T-helper 22 cell (primary cell): ENCODE data around the gene LAMB4.

ENCODE experiments used
- DNase-seq: peaks from one replicate; pipeline ENCODE4 v3.0.0-alpha.2; 2020; ENCODE audit warnings: low read depth

LAMB4 gene, protein sequence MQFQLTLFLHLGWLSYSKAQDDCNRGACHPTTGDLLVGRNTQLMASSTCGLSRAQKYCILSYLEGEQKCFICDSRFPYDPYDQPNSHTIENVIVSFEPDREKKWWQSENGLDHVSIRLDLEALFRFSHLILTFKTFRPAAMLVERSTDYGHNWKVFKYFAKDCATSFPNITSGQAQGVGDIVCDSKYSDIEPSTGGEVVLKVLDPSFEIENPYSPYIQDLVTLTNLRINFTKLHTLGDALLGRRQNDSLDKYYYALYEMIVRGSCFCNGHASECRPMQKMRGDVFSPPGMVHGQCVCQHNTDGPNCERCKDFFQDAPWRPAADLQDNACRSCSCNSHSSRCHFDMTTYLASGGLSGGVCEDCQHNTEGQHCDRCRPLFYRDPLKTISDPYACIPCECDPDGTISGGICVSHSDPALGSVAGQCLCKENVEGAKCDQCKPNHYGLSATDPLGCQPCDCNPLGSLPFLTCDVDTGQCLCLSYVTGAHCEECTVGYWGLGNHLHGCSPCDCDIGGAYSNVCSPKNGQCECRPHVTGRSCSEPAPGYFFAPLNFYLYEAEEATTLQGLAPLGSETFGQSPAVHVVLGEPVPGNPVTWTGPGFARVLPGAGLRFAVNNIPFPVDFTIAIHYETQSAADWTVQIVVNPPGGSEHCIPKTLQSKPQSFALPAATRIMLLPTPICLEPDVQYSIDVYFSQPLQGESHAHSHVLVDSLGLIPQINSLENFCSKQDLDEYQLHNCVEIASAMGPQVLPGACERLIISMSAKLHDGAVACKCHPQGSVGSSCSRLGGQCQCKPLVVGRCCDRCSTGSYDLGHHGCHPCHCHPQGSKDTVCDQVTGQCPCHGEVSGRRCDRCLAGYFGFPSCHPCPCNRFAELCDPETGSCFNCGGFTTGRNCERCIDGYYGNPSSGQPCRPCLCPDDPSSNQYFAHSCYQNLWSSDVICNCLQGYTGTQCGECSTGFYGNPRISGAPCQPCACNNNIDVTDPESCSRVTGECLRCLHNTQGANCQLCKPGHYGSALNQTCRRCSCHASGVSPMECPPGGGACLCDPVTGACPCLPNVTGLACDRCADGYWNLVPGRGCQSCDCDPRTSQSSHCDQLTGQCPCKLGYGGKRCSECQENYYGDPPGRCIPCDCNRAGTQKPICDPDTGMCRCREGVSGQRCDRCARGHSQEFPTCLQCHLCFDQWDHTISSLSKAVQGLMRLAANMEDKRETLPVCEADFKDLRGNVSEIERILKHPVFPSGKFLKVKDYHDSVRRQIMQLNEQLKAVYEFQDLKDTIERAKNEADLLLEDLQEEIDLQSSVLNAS (N-terminal part only)

DNA sequence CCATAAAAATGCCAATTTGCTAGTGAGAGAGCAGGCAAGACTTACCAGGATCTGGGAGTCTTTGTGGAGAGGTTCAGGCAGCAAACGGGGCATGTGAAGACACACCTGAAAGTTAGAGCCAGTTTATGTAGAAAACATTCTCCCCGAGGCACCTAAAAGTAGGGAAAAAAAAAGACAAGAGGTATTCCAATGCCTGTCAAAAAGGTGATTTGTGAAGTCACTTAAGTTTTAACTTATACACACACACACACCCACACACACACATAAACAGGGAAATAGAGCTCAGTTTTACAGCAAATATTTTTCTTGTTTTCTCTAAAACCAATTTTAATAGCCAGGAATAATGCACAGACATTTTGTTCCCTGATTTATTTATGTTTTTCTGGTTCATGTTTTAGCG lies at the start of gene LAMB4:
TSS of gene LAMB4 (minus strand) at position 101 of the 400 bp plus-strand sequence. CDS start 7,197 bp downstream, outside the sequence.
- no peak for DNase-seq

DNA sequence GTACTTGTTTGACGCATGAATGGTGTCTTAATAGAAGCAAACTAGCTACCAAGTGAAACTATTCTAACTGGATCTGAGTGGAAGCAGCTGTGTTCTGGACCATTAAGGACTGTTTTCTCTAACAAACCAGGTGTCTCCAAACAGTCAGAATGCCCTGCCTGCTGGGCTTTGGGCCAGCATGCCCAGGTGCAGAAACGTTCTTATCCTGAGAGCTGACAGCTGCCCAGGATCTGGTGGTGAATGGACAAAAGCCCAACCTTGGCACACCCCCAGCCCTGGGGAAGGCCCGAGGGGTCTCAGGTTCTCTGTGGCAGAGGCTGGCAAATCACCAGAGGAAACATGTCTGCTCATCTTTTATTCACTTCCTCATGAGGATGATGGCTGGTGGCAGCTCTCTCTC lies 48.2 kb upstream of the LAMB4 start:
- DNase-seq = no peak

DNA sequence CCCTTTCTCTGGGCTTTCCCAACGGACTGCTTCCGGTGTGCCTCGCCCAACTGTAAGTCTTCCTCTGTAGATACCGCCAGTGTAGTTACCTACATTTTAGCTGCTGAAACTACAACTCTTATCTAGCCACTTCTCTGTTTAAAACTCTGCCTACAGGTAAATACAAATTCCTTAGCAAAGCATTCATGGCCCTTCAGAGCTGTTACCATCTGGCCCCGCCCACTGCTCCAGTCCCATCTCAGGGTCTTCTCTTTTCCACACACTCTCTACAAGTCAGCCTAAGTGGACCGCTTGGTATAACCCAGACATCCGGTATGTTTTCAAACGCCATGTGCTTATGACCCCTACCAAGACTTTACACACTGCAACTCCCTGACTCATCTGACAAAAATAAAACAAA lies 41.0 kb upstream of the LAMB4 start:
- DNase-seq = no peak

DNA sequence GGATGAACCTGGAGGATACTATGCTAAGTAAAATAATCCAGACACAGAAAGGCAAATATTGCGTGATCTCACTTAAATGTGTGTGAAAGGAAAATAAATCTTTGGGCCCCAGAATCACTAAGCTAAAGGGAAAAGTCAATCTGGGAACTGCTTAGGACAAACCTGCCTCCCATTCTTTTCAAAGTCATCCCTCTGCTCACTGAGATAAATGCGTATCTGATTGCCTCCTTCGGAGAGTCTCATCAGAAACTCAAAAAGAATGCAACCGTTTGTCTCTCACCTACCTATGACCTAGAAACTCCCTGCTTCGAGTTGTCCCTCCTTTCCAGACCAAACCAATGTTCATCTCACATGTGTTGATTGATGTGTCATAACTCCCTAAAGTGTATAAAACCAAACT lies 40.1 kb upstream of the LAMB4 start:
- DNase-seq = no peak

DNA sequence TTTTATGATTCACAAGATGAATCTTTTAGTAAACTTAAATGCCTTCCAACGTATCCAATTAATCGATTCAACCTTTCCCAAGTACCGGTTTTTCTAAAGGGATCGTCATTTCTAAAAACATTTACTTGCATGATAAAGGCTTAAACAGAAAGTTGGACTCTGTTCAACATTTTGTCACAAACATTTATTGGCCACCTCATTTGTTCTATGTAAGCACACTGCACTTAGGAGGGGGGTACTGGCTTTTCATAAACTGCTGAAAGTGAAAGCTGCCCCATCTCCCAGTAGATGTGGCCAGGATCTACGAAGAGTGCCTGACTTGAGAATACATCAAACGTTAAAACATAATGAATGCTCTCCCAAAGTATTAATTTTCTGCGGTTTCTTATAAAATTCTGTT lies 37.3 kb upstream of the LAMB4 start:
- DNase-seq = no peak

DNA sequence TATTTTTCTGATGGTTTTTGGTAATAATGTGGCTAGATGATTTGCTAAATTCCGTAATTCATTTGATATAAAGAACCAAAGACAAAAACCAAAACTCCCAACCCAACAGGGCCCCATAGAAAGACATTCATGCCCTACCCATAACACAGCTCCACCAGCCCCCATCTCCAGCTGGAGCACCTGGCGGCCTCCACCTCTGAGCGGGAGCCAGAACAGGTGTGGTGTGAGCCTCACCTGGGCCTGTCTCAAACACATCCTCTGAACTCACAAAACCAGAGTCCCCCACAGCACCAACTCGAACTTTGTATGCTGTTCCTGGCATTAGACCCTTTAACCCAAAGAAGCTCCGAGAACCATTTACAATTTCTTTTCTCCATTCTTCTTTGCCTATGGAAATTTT lies 36.5 kb upstream of the LAMB4 start:
- no peak for DNase-seq

DNA sequence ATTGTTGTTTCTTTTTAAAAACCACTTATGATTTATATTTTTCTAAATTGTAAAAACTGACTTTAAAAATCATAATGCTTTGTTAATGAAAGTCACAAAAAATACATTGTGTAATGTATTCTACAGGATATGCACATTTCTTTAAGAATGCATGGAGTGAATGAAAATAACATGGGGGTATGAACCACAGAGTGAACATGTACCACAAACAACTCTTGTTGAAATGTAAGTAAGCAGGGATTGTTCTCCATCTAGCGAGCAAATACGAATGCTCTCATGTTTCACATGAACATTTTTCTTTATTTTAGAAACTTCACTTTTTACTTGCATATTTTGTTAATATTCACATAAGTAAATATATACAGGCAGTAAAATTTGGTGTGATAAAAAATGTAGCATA lies 35.6 kb upstream of the LAMB4 start:
- no peak for DNase-seq

DNA sequence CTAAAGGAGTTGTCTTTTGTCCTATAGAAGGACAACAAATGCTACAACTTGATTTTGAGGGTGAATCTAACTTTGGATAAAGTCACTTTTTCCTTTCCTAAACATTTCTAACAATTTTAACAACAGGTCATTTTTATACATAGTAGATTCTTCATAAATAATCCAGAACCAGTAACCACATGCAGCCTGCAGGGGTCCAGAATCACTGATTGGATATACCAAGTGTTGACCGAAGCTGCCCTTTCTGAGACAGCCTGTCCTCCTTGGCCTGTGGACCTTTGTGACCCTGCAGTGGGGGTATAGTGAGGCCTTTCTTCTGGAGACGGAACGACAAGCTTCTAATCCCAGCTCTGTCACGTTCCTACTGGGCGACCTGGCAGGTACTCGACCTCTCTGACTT lies 34.8 kb upstream of the LAMB4 start:
- DNase-seq = no peak

DNA sequence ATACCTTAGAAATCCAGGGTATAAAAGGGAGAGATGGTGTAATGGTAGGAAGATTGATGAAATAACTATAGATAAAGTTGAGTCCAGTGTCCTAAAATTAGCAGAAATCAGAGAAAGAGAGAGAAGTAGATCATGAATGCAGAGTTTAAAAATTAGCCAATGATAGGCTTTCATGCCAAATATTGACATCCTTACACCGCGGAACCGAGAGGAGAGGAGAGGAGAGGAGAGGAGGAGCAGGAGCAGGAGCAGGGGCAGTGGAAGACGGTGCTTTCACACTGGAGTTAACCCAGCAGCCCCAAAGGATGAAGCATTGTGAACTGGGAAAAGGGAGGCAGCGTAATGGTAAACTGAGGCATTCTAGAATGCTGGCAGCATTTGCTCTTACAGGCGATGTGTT lies 34.2 kb upstream of the LAMB4 start:
- DNase-seq = no peak

DNA sequence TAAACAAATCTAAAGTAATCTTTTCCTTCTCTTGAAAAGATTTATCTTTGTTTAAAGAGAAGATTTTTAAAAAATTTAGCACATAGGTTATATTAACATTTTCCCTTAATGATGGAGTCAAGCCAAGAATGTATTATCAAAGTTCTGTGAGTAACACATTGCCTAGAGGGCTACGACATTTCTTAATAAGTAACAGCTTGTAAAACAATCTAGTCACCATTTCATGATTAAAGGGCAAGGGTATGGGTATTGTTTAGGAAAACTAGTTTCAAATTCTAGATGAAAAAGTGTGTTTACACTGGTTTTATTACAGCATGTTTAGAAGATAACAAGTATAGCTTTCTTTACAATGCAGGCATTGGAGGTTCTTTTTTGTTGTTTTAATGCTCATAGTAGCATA lies 28.6 kb upstream of the LAMB4 start:
- DNase-seq = no peak

DNA sequence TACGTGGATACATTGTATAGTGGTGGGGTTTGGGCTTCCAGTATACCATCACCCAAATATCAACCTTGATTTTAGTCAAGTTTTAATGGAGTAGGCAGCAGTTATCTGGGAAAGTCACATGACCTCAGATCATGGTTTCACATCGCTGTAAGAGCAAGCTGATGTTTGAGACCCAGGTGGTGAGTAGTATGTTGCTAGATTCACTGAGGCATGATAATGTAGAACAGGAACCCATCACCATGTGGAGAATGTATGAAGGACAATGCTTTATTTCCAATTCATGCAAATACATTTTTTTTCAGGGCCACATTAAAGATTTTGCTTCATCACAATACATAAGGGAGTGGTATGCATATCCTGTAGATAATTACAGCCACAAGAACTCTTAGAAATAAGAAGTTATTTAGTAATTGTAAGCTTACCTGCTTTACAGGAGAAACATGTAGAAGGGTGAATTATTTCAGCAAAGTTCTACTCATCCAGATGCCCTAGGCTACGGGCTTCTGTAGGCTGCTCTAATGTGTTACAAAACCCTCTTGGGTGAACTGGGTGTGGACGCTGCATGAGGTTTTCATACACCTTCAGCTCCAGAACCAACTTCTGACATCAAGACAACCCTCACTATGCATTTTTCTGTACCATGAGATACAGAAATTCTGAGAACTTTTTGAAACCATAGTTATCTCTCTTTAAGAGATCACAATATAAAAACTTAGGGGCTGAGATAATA lies 27.6 kb upstream of the LAMB4 start:
- DNase-seq = no peak

DNA sequence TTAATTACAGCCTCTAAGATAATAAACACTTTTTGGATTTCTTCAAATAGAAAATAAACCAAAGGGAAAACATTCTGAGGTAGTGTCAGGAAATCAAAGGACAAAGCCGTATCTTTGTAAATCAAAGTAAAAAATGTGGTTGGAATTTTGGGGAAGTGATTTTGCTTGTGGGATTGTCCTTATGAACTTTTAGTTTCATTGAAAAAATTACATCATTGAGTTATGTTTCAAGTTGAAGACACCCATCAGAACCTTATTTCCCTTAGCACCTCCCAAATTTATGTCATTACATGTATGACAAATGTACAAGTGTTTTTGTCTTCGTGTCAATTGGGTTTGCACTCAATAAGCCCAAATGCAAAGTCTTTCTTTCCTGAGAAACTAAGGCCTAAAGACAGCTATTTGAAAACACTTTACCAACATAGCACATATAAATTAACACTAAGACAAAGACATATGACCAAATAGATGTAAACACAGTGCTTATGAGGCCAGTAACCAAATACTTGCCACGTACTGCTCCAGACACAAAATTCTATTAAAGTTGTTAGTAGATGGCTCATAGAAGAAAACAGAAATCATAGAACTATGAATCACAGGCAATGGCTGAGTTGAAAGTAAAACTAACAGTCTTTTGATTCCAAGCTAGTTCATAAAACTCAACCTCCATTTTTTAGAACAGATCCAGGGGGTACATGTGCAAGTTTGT lies 26.9 kb upstream of the LAMB4 start:
- DNase-seq = no peak

DNA sequence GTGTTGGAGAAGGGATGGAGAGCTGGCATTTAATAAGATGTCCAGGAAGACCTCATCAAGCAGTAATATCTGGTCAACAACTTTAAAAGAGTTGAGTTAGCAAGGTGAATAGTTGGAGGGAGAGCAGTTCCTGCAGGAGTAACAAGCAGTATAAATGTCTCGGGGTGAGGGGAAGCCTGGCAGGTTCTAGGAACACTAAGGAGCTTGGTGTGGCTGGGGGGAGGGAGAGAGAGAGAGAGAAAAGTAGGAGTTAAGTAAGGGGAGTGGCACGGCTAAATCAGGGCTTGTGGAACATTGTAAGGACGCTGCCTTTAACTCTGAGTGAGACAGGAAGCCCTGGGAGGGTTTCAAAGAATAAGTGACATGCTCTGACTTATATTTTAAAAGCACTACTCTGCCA lies 22.0 kb upstream of the LAMB4 start:
- DNase-seq = no peak

DNA sequence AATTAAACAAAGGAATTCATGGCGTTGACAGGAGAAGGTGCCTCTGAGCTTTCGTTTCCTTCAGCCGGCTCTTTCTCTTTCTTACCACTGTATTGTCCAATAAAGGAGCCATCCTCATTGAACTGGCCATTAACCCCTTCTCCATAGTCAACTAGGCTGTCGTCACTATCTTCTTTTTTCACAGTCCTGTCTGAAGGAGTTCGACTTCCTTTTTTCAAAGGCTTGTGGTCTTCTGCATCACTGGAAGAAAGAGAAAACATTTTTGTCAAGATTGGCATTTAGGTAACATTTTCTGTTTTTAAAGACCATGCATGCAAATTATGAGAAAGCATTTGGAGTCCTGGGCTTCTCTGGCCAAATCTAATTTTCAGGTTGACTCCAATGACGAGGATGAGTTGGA lies 19.7 kb upstream of the LAMB4 start:
- no peak for DNase-seq

DNA sequence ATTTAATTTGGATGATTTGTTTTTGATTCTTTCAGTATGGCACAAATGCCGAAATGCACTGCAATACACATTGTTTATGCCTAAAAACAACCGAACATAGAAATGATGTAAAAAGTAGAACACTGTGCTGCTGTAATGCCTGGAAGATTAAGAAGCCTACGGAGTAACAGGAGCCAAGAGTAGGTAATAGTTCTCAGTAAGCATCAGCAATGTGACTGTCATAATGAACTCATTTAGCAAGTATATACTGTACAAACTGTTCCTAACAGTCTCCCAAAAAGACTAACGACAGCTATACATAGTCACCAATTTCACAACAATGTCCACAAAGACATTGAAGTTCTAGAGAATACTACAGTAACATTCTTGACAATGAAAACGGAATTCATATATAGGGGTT lies 19.0 kb upstream of the LAMB4 start:
- no peak for DNase-seq

DNA sequence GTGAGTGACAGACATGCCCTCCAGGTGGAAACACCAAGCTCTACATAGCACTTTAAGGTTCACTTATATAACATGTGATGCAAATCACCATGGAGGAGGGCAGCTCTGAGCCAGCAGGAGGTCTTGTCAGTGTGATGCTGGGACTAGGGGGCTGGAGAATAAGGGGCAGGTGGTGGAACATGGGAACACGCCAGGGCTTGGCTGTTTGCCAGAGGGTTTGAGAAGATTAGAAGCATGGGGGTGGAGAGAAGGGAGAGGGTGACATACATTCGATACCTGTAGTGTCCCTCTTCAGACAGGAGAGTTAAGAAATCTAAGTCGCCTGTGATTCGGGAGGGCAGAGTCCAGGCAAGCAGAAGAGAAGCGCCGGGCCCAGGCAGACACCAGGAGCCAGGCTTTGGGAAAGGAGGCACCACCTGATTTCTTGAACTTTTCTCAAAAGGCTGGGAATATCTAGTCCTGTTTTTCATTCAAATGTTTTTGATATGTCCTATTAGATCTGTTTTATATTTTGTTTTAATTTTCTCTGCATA lies 16.9 kb upstream of the LAMB4 start:
- no peak for DNase-seq

DNA sequence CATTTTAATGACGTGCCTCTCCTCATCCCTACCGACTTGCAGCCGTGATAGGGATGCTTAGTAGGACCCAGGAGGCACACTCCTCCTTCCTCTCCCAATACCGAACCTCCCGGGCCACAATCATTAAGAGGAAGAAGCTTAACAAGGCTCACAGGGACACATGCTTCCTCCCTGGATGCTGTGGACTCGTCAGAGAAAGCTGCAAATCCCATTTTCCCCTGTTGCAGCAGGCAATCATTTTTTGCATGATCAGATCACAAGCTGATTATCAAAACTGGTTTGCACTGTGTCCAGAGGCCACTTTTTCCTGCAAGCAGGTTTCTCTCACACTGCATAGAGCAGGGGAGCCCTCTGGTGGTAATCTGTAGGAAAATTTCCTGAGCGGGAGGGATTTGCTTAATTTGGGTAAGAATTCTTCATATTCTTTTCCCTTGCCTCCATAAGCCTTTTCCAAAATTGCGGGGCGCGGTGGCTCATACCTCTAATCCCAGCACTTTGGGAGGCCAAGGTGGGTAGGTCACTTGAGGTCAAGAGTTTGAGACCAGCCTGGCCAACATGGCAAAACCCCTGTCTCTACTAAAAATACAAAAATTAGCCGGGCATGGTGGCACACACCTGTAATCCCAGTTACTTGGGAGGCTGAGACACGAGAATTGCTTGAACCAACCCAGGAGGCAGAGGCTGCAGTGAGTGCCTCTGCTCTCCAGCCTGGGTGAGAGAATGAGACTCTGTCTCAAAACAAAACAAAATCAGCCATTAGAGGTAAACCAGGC lies 16.1 kb upstream of the LAMB4 start:
- no peak for DNase-seq

DNA sequence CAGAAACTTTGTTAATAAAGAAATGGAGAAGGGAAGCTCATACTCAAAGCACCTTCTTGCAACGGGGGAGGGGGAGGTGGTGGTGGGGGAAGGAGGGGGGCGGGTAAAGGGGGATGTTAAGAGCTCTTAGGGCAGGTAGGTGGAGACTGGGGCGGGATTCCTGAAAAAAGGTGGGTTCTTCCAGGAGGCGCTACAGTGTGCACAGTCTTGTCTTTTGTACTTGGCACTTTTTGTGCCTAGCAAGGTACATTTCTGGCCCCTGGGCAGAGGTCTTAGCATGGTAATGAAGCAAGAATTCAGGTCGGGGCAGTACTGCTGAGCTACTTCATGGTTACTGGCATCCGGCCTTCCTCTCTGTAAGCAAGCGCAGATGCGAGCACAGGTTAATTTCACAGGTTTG lies 15.2 kb upstream of the LAMB4 start:
- DNase-seq = no peak

DNA sequence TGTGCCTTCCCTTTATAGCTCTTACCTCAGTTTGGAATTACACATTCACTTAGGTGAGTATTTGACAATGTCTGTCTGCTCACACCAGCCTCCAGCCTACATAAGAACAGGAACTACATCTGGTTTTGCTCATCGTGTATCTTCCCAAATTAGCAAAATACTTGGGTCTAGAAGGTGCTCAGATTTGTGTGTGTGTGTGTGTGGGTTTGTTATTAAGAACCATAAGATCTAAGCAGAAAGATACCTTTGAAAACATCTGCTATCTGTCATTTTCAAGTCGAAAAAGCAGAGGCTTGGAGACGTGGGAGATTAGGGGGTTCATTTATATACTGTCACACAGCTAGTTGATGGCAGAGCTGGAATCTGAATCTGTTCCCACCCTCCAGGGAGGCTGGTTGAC lies 14.8 kb upstream of the LAMB4 start:
- no peak for DNase-seq
